22Rv1 (cell line): Measurements from ENCODE around the gene SUPT20HL2.

Experiments used
- H3K27ac ChIP-seq: fragments of 450-650 bp; 2 replicates; pipeline ENCODE4 v1.5.1; 2017
- CTCF ChIP-seq: fragments of 450-650 bp; IDR thresholded peaks from 2 replicates; pipeline ENCODE4 v1.5.1; 2017; ENCODE audit warnings: mild to moderate bottlenecking
- ZFX ChIP-seq: fragments of 450-650 bp; IDR thresholded peaks from 2 replicates; pipeline ENCODE4 v1.6.1; 2017; ENCODE audit warnings: antibody characterized with exemption, borderline replicate concordance

Gene SUPT20HL2

GRCh38 chrX:24301806-24302205 is 12.1 kb downstream of the SUPT20HL2 start:
- no peak overlapping the region for H3K27ac ChIP-seq
- TF ChIP-seq CTCF (no peak), ZFX (no peak)

- no peak for TF ChIP-seq CTCF
- TF ChIP-seq ZFX: no peak
These were observed 12.8 kb downstream of the SUPT20HL2 start for GRCh38 chrX:24301060-24301459.

DNA sequence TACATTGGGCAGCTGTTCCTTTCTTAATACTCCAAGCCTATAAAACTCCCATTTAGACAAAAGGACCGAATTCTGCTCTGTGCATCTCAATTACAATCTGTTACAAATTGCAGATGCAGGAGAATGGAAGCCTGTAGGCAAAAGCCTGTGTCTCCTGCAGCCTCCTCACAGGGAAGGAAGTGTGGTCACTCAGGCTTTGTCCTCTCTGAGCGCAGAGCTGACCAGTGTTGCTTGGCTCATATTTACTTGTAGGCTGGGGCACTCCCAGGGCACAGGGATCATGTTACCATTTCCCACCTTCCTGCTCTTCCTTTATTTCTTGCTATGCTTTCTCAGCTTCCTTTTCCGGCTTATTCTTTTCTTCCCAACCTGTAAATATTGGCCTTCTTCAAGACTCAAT is 15.7 kb downstream of the SUPT20HL2 start:
- H3K27ac ChIP-seq: no peak overlapping the region

More at GRCh38 chrX:24301060-24301459, 12.8 kb downstream of the SUPT20HL2 start:
- H3K27ac ChIP-seq: no peak overlapping the region

GRCh38 chrX:24294619-24295018 is 19.2 kb downstream of the SUPT20HL2 start:
- TF ChIP-seq ZFX (no peak), CTCF (peak; percentile 54)
- H3K27ac ChIP-seq: no peak overlapping the region

More for the DNA sequence above, 15.7 kb downstream of the SUPT20HL2 start:
- TF ChIP-seq CTCF (no peak), ZFX (no peak)

DNA sequence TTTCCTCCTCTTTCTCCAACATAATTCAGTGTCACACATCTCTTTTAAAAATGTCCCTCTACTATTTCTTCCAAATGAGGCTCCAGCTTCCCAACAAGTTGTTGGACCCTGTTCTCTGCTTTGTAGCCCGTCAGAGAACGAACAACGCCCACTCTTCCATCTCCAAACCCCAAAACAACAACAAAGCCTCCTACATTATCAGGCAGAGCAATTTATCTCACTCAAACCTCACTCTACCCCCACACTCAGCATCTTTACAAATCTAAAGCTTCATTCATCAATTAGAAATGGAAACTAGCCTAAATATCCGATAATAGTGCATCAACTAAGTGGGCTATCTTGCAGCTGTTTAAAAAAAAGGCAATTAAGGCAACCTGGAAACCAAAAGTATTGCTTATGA is 20.5 kb downstream of the SUPT20HL2 start:
- no peak overlapping the region for H3K27ac ChIP-seq
- TF ChIP-seq ZFX (no peak), CTCF (no peak)

GRCh38 chrX:24292353-24292752 is 21.5 kb downstream of the SUPT20HL2 start:
- TF ChIP-seq ZFX: no peak
- no peak for TF ChIP-seq CTCF
- H3K27ac ChIP-seq: no peak overlapping the region

- TF ChIP-seq CTCF (no peak), ZFX (no peak)
- no peak overlapping the region for H3K27ac ChIP-seq
These were observed 28.8 kb downstream of the SUPT20HL2 start for GRCh38 chrX:24285082-24285481.
